Type B pancreatic cell (in vitro differentiated cells): ENCODE data around the gene IL23A. TPM values are rescaled to one million over a fixed set of nuclear protein-coding genes. Genes with fewer than 3 reads are reported as not detected.
A peak's percentile ranks its signal among the peaks of the same experiment; 100 is the strongest.
"Not testable (repeated sequence)": the region's sequence is repeated elsewhere in the genome, so short reads cannot be mapped to it uniquely, and the experiment has no call there.

Experiments
- DNase-seq: peaks from one replicate; pipeline ENCODE4 v3.0.0; 2021; ENCODE audit warnings: mixed read lengths; ENCODE audit not compliant: unreplicated experiment; ENCODE audit errors: extremely low spot score
- H3K27ac Mint-ChIP-seq: 2 replicates; pipeline ENCODE4 v1.8.0; 2021; ENCODE audit warnings: mild to moderate bottlenecking, mixed read lengths
- H3K27me3 Mint-ChIP-seq: 2 replicates; pipeline ENCODE4 v1.8.0; 2021; ENCODE audit warnings: mixed read lengths
- H3K36me3 Mint-ChIP-seq: 2 replicates; pipeline ENCODE4 v1.8.0; 2021; ENCODE audit warnings: mixed read lengths
- H3K4me1 Mint-ChIP-seq: one replicate; pipeline ENCODE4 v1.8.0; 2021; ENCODE audit warnings: mixed read lengths; ENCODE audit not compliant: unreplicated experiment
- H3K4me3 Mint-ChIP-seq: 2 replicates; pipeline ENCODE4 v1.8.0; 2021; ENCODE audit warnings: mild to moderate bottlenecking, mixed read lengths
- H3K9me3 Mint-ChIP-seq: 2 replicates; pipeline ENCODE4 v1.8.0; 2021; ENCODE audit warnings: mixed read lengths
- total RNA-seq: library from RNA; stranded (reverse); gene quantifications from 2 replicates; pipeline ENCODE4 v1.2.1, GENCODE V29; 2021; ENCODE audit warnings: low replicate concordance
- TF ChIP-seq, protein P1 (sequence below): fragments of 200-600 bp; sonication (generic); conservative IDR thresholded peaks from 2 replicates; pipeline ENCODE4 v1.5.0; 2021; ENCODE audit warnings: antibody characterized with exemption, mild to moderate bottlenecking

The IL23A gene
- total RNA-seq, 1 donor from 2014 or later, result 0.48 TPM

DNA sequence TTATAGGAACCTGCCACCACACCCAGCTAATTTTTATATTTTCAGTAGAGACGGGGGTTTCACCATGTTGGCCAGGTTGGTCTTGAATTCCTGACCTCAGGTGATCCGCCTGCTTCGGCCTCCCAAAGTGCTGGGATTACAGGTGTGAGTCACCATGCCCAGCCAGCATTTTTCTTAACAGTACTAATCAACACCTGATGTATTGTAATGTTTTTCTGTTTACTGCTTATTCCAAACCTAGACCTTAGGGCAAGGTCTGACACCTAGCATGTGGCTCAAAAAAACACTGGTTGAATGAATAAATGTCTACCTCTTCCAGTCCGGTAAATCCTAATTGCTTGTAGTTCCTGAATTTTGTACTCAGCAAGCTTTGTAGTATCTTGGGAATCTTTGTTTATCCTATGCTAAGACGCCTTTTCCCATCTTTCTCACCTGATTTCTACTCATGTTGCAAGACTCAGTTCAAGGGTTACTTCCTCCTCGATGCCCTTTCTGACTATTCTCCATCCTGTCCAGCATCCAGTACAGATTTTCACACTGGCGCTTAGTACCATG is 7.7 kb upstream of the IL23A start:
- H3K27ac Mint-ChIP-seq, result no peak overlapping the region
- no peaks in the 10 kb centered on the region for H3K27me3 Mint-ChIP-seq
- H3K4me3 Mint-ChIP-seq, result no peak overlapping the region
- TF ChIP-seq, protein P1, sequence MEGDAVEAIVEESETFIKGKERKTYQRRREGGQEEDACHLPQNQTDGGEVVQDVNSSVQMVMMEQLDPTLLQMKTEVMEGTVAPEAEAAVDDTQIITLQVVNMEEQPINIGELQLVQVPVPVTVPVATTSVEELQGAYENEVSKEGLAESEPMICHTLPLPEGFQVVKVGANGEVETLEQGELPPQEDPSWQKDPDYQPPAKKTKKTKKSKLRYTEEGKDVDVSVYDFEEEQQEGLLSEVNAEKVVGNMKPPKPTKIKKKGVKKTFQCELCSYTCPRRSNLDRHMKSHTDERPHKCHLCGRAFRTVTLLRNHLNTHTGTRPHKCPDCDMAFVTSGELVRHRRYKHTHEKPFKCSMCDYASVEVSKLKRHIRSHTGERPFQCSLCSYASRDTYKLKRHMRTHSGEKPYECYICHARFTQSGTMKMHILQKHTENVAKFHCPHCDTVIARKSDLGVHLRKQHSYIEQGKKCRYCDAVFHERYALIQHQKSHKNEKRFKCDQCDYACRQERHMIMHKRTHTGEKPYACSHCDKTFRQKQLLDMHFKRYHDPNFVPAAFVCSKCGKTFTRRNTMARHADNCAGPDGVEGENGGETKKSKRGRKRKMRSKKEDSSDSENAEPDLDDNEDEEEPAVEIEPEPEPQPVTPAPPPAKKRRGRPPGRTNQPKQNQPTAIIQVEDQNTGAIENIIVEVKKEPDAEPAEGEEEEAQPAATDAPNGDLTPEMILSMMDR, result no peak
- DNase-seq, result no peak
- peaks cover 16% of the 10 kb centered on the region for H3K4me1 Mint-ChIP-seq
- H3K36me3 Mint-ChIP-seq, result peaks cover 8% of the 10 kb centered on the region
- no peaks in the 10 kb centered on the region for H3K9me3 Mint-ChIP-seq

GRCh38 chr12:56332512-56333196 is 6.0 kb upstream of the IL23A start:
- Mint-ChIP-seq H3K27ac (peak overlapping the region; percentile 98), H3K27me3 (no peaks in the 10 kb centered on the region)

GRCh38 chr12:56333197-56333678 is 5.4 kb upstream of the IL23A start:
- TF ChIP-seq, protein P1, result no peak
- H3K9me3 Mint-ChIP-seq, result no peaks in the 10 kb centered on the region

More at GRCh38 chr12:56332512-56333196, 6.0 kb upstream of the IL23A start:
- Mint-ChIP-seq H3K4me3 (peak overlapping the region; percentile 97), H3K36me3 (peaks cover 7% of the 10 kb centered on the region), H3K9me3 (no peaks in the 10 kb centered on the region), H3K4me1 (peaks cover 16% of the 10 kb centered on the region)
- no peak for DNase-seq
- TF ChIP-seq, protein P1, result no peak

GRCh38 chr12:56333679-56334489 is 4.8 kb upstream of the IL23A start, which contains the start of gene PAN2:
Gene PAN2, minus strand, starts transcription at chr12:56334000. Its CDS starts 906 bp downstream, at chr12:56333094.
- TF ChIP-seq, protein P1, result peak; percentile 78
- peak; percentile 89 for DNase-seq
- Mint-ChIP-seq H3K4me3 (peak within 1 kb of the TSS; percentile 97), H3K27me3 (no peaks in the 10 kb centered on the region), H3K36me3 (peaks cover 4% of the 10 kb centered on the region), H3K4me1 (peaks cover 21% of the 10 kb centered on the region), H3K9me3 (no peaks in the 10 kb centered on the region), H3K27ac (peak within 1 kb of the TSS; percentile 98)

More at GRCh38 chr12:56333197-56333678, 5.4 kb upstream of the IL23A start:
- no peak for DNase-seq
- H3K4me1 Mint-ChIP-seq, result peaks cover 16% of the 10 kb centered on the region
- H3K36me3 Mint-ChIP-seq, result peaks cover 4% of the 10 kb centered on the region
- H3K4me3 Mint-ChIP-seq, result peak overlapping the region; percentile 97
- H3K27ac Mint-ChIP-seq, result peak overlapping the region; percentile 98
- H3K27me3 Mint-ChIP-seq, result no peaks in the 10 kb centered on the region

DNA sequence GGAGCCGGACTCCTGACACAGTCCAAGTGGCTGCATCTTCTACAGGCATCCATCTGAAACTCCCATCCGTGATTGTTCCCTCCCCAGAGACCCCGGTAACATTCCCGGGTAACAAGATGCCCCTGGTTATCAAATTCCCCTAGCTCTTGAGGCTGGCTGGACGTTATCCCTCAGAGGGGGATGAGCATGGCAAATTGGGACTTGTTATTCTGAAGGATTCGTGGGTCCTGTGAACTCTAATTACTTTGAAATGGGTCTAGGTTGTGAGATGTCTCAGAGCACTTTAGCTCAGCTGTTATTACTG is 4.2 kb upstream of the IL23A start:
- TF ChIP-seq, protein P1, result peak; percentile 19
- H3K27me3 Mint-ChIP-seq, result no peaks in the 10 kb centered on the region
- peaks cover 22% of the 10 kb centered on the region for H3K4me1 Mint-ChIP-seq
- peaks cover 4% of the 10 kb centered on the region for H3K36me3 Mint-ChIP-seq
- no peaks in the 10 kb centered on the region for H3K9me3 Mint-ChIP-seq
- H3K27ac Mint-ChIP-seq, result peak overlapping the region; percentile 98
- no peak for DNase-seq
- peak overlapping the region; percentile 97 for H3K4me3 Mint-ChIP-seq

- not testable (repeated sequence) for H3K27me3 Mint-ChIP-seq, H3K4me3 Mint-ChIP-seq, H3K27ac Mint-ChIP-seq, DNase-seq, H3K9me3 Mint-ChIP-seq, H3K36me3 Mint-ChIP-seq
- peaks cover 22% of the 10 kb centered on the region for H3K4me1 Mint-ChIP-seq
Measured at GRCh38 chr12:56335527-56335926, 3.2 kb upstream of the IL23A start.
